ENCODE results near the gene TBL1X.
A peak's percentile ranks its signal among the peaks of the same experiment; 100 is the strongest.

The TBL1X gene

DNA sequence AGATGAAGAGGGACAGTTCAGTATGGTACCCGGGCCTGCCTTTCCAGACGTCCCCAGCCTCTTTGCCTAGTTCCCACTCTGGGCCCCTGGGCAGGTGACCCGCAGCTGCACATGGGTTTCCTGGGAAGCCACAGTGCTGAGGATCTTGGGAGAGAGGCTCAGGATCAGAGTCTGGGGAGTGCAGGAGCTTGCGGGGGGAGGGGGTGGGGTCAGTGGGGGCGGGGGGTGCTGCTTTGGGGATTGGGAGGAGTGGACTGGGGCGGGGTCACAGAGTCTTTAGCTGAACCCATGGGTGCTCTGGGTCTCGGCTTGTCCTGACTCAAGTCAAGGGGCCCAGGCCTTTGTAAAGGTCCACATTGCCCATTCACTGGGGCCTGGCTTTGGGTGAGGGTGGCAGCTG, 63.6 kb downstream of the TBL1X start:
- no peak for TF ChIP-seq POLR2A (IDR thresholded peaks at IDR 0.05; ENCODE audit: extremely low read depth, insufficient read length)
- TF ChIP-seq, protein P1, sequence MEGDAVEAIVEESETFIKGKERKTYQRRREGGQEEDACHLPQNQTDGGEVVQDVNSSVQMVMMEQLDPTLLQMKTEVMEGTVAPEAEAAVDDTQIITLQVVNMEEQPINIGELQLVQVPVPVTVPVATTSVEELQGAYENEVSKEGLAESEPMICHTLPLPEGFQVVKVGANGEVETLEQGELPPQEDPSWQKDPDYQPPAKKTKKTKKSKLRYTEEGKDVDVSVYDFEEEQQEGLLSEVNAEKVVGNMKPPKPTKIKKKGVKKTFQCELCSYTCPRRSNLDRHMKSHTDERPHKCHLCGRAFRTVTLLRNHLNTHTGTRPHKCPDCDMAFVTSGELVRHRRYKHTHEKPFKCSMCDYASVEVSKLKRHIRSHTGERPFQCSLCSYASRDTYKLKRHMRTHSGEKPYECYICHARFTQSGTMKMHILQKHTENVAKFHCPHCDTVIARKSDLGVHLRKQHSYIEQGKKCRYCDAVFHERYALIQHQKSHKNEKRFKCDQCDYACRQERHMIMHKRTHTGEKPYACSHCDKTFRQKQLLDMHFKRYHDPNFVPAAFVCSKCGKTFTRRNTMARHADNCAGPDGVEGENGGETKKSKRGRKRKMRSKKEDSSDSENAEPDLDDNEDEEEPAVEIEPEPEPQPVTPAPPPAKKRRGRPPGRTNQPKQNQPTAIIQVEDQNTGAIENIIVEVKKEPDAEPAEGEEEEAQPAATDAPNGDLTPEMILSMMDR (IDR thresholded peaks at IDR 0.05; ENCODE audit: low read depth, low read length), result no peak
- no peak for TF ChIP-seq MYC (IDR thresholded peaks at IDR 0.05; ENCODE audit: low read depth, low read length)
- DNase-seq (ENCODE audit: low read depth), result no peak
- no peak overlapping the region for H3K4me3 ChIP-seq (ENCODE audit: low read depth, low read length)

DNA sequence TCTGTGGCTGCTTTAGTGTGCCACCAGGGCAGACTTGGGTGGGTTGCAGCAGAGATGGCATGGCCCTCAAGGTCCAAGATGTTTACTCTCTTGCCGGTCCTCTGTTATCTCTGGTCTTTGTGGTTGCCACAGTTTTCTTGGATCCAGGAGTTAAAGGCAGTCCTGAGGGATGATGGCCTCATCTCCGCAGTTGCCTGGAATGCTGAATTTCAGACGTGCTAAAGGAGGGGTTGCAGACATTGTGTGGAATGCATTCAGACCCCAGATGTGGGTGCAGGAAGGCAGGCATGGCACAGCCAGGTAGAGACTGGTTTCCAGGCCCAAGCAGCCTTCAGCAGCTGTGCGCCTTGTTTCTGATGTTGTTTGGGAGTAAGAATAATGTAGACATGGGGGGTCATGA, 64.4 kb downstream of the TBL1X start:
- no peak for TF ChIP-seq MYC (IDR thresholded peaks at IDR 0.05; ENCODE audit: low read depth, low read length)
- TF ChIP-seq, protein P1 (IDR thresholded peaks at IDR 0.05; ENCODE audit: low read depth, low read length), result no peak
- no peak for TF ChIP-seq POLR2A (IDR thresholded peaks at IDR 0.05; ENCODE audit: extremely low read depth, insufficient read length)
- no peak for DNase-seq (ENCODE audit: low read depth)
- no peak overlapping the region for H3K4me3 ChIP-seq (ENCODE audit: low read depth, low read length)

DNA sequence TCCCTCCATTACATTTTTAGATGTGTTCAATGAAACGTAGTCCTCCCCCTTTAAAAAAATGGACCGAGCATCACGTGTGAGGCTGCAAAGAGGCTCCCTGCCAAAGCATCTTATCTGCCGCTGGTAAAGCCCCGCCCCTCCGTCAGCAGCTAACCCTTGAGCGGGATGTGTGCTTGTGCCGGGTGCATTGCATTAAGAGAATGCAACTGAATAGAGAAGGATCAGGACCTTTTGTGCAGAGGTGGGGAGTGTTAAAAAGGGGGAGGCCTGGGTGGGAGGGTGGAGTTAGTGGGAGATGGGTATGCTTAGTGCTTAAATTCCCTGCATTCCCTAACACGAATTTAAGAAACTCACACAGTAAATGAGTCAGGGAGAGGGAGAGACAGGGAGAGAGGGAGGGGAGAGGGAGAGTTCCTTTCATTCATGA, 66.0 kb downstream of the TBL1X start:
- TF ChIP-seq, protein P1 (IDR thresholded peaks at IDR 0.05; ENCODE audit: low read depth, low read length), result no peak
- TF ChIP-seq, protein P2, sequence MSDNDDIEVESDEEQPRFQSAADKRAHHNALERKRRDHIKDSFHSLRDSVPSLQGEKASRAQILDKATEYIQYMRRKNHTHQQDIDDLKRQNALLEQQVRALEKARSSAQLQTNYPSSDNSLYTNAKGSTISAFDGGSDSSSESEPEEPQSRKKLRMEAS (IDR thresholded peaks at IDR 0.05; ENCODE audit: low read depth, low read length), result no peak
- no peak for TF ChIP-seq POLR2A (IDR thresholded peaks at IDR 0.05; ENCODE audit: extremely low read depth, insufficient read length)
- no peak for TF ChIP-seq MYC (IDR thresholded peaks at IDR 0.05; ENCODE audit: low read depth, low read length)
- DNase-seq (ENCODE audit: low read depth), result no peak
- no peak overlapping the region for H3K4me3 ChIP-seq (ENCODE audit: low read depth, low read length)

DNA sequence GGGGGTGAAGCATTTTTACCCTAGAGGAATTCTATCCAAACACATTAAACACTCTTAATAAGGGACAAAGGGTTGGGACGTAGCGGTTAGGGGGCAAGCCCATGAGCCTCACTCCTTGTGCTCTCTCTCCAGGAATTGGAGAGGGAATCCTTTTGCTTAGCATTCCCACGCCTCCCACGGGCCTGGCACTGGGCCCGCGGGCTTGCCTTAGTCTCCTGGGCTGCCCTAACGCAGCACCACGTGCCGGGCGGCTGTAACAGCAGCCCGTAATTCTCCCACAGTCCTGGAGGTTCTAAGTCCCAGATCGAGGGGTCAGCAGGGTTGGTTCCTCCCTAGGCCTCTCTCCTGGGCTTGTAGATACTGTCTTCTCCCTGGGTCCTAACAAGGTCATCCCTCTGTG, 67.5 kb downstream of the TBL1X start:
- TF ChIP-seq, protein P1 (IDR thresholded peaks at IDR 0.05; ENCODE audit: low read depth, low read length), result no peak
- TF ChIP-seq POLR2A (IDR thresholded peaks at IDR 0.05; ENCODE audit: extremely low read depth, insufficient read length), result no peak
- TF ChIP-seq, protein P2 (IDR thresholded peaks at IDR 0.05; ENCODE audit: low read depth, low read length), result no peak
- TF ChIP-seq MYC (IDR thresholded peaks at IDR 0.05; ENCODE audit: low read depth, low read length), result no peak
- DNase-seq (ENCODE audit: low read depth), result no peak
- H3K4me3 ChIP-seq (ENCODE audit: low read depth, low read length), result no peak overlapping the region

DNA sequence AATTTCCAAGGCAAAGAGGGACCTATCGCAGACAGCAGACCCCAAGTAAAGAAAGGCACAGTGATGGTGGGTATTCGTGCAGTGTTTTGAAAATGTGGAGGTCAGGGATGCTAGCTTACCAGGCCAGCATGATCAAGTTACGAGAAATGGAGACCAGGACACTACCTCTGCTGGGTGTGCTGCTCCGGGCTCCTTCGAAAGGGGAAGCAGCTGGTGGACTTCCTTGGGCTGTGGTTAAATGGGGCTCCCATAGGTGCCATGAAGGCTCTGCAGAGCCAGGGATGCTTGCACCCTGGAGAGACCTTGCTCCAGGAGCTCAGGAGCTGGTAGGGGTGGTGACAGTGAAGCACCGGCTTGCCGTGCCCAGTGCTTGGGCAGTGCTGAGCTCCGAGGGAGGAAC, 68.8 kb downstream of the TBL1X start:
- TF ChIP-seq, protein P1 (IDR thresholded peaks at IDR 0.05; ENCODE audit: low read depth, low read length), result no peak
- no peak for TF ChIP-seq MYC (IDR thresholded peaks at IDR 0.05; ENCODE audit: low read depth, low read length)
- no peak overlapping the region for H3K4me3 ChIP-seq (ENCODE audit: low read depth, low read length)
- DNase-seq (ENCODE audit: low read depth), result peak; percentile 64

DNA sequence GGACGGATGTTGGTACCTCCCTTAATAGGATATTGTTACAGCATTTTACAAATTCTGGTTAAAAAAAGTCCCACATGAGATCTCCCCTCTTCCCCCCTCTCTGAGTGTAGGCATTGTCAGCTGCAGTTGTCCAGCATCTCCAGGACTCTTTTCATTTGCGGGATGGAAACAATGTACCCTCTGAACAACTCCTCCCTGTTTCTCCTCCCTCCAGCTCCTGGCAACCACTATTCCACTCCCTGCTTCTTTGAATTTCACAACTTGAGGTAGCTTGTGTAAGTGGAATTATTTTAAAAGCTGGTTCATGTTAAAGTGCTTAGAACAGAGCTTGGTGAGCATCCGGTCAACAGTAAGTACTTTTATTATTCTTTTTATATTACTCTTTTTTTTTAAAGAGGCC, 69.8 kb downstream of the TBL1X start:
- no peak for TF ChIP-seq MYC (IDR thresholded peaks at IDR 0.05; ENCODE audit: low read depth, low read length)
- TF ChIP-seq, protein P1 (IDR thresholded peaks at IDR 0.05; ENCODE audit: low read depth, low read length), result no peak
- TF ChIP-seq, protein P2 (IDR thresholded peaks at IDR 0.05; ENCODE audit: low read depth, low read length), result no peak
- no peak for TF ChIP-seq POLR2A (IDR thresholded peaks at IDR 0.05; ENCODE audit: extremely low read depth, insufficient read length)
- DNase-seq (ENCODE audit: low read depth), result no peak
- H3K4me3 ChIP-seq (ENCODE audit: low read depth, low read length), result no peak overlapping the region

Measured in NB4 (cell line).